ENCODE data around the gene PDE7B.
"Not testable (repeated sequence)": the region's sequence is repeated elsewhere in the genome, so short reads cannot be mapped to it uniquely, and the experiment has no call there.

Gene PDE7B

DNA sequence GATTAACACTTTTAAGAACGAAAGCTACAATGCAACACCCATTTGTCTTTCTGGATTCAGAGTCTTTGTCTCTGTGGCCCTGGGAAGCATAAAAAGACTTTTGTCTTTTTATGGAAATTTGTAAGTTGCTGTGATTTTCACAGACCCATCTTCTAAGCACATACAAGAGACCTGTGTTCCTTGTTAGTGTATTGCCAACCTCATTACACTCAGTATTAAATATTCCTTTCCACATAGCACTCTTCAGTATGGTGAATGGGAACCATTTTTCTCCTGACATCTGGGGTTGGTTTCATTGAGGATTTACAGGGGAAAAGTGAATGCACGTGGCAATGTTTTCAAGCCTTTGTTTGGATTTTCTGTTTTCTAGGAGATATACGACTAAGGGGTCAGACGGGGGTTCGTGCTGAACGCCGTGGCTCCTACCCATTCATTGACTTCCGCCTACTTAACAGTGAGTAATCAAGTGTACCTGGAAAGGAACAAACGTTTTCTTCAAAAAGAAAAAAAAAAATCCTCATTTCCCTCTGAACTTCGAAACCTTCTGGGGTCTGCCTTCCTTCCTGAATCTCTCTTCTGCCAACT, 257.0 kb downstream of the PDE7B start:
- DNase-seq (ENCODE audit: low read depth), result no peak

DNA sequence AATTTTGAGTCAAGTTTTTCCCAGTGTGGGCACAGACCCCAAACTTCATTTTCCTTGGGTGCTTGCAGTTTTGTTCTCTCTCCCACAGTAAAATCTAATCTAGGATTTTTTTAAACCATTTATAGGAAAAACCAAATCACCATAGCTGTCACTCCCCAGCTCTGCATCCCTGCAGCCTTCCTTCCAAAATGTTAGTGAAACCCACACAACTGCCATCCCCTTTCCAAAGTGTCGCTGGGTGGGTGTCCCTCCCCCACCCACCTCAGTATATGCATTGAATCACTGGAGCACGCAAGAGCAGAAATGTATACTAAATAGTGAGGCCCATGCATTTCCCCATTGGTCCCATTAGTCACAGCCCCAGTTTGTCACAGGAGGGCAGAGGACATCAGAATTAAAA, 260.3 kb downstream of the PDE7B start:
- DNase-seq (ENCODE audit: low read depth), result no peak

DNA sequence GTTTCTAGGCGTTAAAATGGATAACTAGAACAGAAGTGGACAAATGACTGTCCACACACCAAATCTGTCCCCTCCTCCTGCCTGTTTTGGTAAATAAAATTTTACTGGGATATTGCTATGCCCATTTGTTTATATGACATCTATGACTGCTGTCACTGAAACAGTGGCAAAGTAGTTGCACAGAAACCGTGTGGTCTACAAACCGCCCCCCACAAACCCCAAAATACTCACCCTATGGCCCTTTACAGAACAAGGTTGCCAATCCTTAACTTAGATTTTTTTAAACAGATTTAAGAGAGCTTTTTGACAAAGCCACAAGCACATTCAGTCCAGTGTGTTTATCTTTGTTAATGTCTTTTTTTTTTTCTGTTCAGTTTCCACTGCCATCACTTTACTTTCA, 260.8 kb downstream of the PDE7B start:
- DNase-seq (ENCODE audit: low read depth), result no peak

DNA sequence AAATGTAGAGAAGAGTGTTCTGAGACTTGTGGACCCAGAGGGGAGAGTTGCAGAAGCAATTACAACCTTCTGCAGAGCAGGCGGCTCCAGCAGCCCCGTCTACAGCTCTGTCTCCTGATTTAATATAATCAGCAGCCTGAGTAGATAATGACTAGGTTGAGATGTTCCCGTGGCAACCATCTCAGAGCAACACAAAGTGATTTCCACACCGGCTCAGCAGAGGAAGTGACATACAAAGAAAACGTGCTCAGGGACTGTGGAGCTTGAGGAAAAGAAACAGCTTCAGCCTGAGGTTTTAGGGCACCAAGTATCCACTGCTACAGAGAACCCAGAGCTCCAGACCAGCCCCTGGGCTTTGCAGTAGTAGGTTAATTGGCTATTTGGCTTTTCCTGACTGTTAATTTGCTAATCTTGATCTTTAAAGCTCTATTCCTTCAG, 262.3 kb downstream of the PDE7B start:
- peak; percentile 55 for DNase-seq (ENCODE audit: low read depth)

DNA sequence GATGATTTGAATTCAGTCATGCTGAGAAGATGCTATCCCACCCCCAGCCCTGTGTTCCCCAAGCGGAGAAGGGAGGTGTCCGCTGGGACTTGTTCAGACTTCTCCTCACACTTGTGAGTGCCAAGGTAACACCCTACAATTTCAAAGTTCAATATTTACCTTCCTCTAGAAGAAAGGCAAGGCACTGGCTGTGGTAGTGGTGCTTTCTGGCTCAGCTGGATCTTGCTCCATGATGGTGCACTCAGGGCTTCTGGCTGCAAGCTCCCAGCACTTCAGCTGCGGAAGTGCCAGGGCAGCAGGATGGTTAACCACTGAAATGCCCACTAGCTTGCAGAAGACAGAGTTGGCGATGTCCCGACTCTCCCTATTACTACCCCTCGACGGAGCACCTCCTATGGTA, 263.2 kb downstream of the PDE7B start:
- no peak for DNase-seq (ENCODE audit: low read depth)

DNA sequence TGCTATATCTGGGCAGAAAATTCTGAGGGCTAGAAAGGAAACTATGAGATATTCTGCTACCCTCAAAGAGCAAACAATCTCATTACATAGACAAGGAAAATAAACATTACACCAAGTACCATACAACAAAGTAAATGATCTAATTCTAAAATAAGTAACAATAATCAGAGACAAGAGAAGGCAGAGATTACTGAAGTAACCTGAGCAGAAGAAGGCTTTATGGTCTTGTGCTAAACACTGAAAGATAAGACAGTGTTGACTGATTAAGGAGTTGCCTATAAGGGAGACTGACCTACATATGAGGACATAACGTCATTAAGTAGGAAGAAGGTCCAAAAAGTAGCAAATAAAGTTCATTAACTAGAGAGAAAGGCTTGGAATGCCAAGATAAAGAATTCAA, 264.4 kb downstream of the PDE7B start:
- DNase-seq (ENCODE audit: low read depth), result no peak

DNA sequence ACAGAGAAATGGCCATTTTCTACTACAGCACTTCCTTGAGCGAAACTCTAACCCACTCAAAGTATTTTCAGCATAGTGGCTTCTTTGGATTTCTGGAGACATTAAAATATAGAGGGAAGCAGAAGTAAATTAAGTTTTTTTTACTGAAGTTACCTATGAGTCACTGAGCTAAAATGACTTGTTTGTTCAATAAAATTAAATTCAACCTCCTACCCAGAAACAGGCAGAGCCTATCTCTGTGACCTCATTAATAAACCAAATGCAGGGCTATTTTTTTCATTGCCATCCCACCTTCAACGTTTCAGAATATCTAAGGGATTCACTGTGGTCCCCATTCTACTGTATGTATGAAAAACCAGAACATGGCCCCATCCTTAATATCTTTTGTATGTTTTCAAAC, 265.6 kb downstream of the PDE7B start:
- DNase-seq (ENCODE audit: low read depth), result no peak

DNA sequence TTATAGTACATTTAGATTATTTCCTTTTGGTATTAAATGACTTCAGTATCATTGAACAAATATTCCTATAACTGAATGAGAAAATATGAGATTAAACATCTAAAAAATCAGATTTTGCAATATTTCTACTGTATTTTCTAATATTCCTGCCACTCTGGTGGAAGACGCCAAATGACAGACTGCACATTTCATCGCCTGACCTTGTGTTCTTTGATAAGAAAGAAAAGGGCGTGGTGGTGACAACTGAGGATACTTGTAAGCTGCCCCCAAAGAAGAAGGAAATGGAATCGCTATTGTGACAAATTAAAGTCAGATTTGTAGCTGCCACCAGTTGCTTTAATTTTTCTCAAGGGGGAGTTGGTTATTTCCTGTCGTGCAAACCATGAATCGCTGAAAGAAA, 267.3 kb downstream of the PDE7B start:
- DNase-seq (ENCODE audit: low read depth), result no peak

DNA sequence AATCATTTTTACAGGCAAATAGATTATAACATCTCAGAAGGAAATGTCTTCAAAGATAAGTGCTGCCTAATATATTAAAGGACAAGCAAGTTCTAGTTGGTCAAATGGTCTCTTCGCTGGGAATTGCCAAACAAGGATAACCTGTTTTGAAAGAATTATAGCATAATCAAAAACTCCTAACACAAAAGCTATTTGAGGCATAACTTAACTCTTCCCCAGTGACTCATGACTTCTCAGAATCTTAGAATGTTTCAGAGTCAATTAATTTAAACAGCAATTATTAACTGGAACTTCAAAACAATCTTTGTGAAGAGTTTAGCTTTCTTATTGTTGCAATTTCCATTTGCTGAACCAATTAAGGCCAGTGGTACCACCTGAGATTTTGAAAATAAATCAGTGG, 272.0 kb downstream of the PDE7B start:
- no peak for DNase-seq (ENCODE audit: low read depth)

DNA sequence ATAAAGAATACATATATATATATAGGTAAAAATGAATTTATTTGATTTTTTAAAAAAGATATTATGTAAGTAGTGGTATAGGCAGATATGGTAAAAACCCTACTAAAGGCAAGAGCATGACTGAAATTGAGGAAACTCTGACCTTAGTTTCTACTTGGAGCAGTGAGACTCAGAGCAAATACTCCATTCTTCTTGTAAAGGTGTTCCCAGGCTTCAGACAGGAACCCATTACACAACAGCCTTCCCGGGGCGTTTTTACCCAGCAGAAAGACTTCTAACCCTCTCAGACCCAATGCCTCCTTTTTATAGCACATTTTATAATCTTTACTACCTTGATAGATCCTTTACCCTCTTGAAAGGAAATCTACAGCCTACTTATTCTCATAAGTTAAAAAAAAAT, 274.1 kb downstream of the PDE7B start:
- DNase-seq (ENCODE audit: low read depth), result no peak

DNA sequence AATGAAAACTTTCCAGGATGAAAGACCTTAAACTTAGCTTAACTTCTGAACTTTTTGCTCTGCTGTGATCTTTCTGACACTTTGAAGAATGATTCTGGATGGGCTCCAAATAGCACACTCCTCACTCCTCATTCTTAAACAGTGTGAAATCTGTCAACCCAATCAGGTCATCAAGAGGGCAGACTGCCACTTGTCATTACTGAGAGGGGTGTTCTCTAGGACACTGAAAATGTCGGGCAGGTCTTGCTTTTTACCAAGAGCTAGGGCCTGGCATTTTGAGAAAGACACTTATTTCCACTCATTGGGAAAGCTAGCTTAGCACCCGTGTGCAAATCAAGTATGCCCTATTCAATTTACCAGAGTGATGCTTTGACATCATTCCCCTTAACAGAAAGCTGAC, 276.4 kb downstream of the PDE7B start:
- no peak for DNase-seq (ENCODE audit: low read depth)

DNA sequence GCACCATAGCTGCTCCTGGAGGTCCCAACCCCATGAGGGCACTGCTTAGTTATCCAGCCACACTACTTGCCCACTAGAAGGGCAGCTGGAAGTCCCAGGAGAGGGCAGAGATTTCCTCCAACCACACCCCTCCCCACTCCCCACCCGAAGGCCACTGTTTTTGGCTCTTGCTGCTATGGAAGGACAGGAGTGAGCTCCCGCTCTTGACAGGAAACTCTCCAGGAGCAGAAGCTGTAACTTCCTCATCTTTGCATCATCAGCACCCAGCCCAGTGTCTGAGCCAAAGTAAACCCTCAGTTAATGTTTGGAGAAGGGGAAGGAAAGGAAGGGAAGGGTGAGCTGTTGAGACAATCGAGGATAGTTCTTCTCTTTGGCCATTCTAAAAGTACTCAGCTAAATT, 277.9 kb downstream of the PDE7B start:
- no peak for DNase-seq (ENCODE audit: low read depth)

DNA sequence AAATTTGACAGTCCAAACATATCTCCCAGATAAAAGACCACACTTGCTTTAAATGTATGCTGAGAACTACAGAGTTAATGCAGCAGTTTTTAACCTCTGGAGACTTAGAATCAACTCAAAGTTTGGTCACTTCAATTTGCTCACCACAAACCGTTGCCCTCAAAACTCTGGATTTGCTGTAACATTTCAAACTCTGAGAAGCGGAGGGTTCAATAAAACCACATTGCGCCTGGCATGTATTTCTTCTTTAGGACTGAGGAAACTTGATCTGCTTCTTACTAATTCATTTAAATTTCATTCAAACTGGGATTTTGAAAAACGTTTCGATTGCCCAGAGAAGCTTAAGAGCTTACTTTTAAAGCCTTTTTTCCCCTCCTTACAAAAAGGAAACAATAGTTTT, 282.8 kb downstream of the PDE7B start:
- no peak for DNase-seq (ENCODE audit: low read depth)

DNA sequence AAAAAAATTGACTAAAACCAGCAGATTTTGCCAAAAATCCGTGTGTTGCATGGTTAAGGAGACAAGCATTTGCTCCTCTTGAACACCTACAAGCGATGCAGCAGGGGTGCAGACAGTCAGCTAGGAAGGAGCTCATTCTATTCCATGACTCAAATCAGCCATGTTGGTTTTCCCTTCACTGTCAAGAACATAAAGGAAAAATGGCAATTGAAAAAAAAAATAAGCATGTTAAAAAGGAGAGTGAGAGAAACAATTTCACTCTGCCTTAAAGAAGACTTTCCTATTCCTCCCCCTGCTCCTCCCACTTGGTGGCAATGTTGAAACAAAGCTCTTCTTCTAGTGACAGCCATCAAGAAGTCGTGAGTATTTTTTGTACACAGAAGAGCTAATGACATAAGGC, 283.2 kb downstream of the PDE7B start:
- no peak for DNase-seq (ENCODE audit: low read depth)

DNA sequence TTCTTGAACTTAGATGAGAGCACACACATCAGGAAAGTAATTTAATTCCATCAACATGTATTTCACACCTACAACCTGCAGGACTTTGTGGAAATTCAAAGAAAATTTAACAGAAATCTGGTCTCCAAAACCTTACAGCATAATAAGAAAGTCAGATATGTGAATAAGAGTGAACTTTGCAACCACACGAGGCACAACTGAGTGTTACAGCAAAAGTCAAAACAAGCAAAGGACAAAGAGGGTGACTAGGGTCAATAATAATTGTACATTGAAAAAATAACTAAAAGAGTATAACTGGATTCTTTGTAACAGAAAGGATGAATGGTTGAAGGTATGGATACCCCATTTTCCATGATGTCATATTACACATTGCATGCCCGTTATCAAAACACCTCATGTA, 284.8 kb downstream of the PDE7B start:
- DNase-seq (ENCODE audit: low read depth), result no peak

DNA sequence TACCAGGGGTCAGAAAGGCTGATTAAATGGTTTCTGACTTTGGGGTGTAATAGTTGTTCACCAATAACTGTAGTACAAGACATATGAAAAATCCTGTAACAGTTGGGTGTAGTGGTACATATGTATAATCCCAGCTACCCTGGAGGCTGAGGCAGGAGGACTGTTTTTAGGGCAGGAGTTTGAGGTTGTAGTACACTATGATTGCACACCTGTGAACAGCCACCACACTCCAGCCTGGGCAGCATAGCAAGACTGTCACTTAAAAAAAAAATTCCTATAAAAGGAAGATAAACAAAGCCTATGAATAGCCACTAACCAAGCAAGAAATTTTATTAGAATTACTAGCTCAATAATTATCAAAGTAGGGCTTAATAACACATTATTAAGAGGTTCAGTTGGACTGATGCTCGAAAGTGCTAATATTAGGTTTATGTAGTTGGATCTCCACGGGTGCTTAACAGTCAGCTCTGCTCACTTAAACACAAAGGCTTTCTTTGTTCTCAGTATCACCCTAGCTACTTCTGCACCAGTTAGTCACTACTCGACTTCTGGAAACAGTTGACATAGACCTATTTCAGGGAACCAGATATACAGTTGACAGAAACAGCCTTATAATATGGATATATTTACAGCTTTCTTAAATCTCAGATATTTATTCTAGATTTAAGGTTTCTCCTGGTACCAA, 285.6 kb downstream of the PDE7B start:
- DNase-seq (ENCODE audit: low read depth), result no peak

DNA sequence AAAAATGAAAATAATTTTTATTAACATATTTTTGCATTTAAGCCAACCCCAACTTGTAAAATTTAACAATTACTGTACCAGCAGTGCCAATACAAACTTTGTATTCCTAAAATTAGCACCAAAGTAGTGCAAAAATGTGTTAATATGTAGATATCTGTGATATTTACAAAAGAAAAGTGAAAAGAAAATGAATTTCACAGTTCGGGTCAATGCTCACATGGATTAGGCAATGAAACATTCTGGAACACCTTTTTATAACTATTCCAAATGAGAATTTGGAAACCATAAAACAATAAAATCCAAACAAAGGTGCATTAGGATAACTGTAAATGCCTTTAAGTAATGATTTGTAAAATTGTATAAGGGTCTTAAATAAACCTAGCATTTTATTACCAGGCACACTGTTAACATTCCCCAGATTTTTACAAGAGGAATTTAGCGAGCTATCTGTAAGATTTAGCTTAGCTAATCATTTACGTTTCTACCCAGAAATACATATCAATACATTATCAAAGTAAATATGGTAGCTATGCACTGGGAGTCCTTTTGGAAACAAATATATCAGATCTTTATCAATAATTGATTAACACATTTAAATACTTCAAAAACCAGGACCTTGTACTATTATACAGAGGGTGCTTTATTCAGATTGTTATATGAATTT, 286.4 kb downstream of the PDE7B start:
- DNase-seq (ENCODE audit: low read depth), result no peak

DNA sequence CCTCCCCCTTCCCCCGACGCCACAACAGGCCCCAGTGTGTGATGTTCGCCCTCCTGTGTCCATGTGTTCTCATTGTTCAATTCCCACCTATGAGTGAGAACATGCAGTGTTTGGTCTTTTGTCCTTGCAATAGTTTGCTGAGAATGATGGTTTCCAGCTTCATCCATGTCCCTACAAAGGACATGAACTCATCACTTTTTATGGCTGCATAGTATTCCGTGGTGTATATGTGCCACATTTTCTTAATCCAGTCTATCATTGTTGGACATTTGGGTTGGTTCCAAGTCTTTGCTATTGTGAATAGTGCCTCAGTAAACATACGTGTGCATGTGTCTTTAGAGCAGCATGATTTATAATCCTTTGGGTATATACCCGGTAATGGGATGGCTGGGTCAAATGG, 287.6 kb downstream of the PDE7B start:
- DNase-seq (ENCODE audit: low read depth), result not testable (repeated sequence)

DNA sequence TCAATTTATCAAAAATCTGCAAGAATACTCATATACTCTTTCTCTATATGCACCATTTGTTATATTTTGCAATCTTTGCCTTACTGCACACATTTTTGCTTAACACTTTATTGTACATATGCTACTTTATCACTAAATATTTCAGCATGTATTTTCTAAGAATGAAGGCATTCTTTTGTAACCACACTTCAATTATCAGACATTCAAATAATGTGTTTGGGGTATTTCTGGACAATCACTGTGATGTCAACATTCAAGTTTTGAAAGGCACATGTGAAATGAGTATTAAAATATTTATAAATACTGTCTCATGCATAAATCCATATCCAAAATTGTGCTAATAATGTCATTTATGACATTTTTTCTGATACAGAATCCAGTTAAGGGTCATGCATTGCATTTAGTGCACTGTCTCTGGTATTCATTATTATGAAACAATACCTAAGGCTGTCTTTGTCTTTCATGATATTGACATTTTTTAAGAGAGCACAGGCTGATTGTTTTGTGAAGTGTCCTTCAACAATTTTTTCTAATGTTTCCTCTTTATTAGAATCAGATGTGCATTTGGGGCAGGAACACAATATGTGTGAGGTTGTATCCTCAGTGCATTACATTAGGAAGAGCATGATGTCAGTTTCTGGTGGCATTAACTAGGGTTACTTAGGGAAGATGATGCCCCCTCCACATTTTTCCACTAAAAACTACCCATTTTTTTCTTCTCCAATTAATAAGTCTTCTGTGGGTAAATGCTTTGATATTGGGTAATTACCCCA, 292.9 kb downstream of the PDE7B start:
- no peak for DNase-seq (ENCODE audit: low read depth)

DNA sequence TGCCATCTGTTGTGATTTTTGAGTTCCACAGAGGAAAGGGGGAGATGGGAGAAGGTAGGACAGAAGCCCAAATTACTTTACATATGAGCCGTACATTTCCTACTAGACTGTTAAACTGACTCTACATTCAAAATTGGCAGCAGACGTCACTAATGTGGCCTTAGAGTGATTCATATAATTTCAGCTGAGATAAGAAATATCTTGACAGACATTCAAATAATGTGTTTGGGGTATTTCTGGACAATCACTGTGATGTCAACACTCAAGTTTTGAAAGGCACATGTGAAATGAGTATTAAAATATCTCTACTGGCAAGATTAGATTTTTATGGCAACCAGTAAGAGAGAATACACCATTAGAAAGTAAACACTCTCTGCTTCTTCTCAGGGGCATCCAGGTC, 294.6 kb downstream of the PDE7B start:
- no peak for DNase-seq (ENCODE audit: low read depth)

DNA sequence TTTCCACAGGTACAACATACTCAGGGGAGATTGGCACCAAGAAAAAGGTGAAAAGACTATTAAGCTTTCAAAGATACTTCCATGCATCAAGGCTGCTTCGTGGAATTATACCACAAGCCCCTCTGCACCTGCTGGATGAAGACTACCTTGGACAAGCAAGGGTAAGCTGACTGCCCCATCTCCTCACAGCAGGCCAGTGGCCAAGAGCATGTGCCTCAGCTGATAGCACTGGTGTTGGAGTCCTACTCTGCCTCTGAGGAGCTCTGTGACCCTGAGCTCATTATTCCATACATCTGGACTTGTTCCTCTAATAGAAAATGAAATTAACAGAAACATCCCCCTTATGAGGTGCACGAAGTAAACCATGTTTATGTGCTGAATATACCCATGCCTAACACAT, 295.8 kb downstream of the PDE7B start:
- no peak for DNase-seq (ENCODE audit: low read depth)

DNA sequence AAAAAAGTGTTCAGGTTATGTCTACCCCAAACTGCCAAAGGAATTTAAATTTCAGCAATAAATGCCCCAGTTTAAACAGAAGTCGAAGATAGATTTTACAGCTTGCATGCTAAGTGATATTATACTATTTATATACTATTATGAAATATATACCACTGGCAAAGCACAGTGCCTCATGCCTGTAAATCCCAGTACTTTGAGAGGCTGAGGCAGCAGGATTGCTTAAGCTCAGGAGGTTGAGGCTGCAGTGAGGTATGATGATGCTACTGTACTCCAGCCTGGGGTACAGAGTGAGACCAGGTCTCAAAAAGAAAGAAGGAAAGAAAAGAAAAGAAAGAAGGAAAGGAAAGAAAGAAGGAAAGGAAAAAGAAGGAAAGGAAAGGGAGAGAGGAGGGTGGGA, 296.6 kb downstream of the PDE7B start:
- no peak for DNase-seq (ENCODE audit: low read depth)

DNA sequence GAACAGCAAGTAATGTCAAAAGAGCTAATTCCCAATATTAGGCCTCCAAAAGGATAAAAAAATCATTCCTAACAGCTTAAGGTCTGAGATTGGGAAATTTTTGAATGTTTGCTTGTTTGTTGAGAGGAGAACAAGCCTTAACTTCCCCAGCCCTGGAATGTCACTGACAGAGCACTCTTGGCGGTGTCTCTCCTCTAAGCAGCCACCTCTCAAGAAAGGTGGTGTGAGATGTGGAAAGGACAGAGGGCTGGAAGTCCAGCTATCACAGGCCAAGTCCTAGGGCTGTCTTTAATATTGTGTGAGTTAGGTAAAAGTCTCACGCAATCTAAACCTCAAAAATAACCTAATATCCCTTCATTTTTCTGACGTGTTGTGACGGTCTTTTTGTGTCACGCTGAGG, 297.0 kb downstream of the PDE7B start:
- DNase-seq (ENCODE audit: low read depth), result no peak

Measured in fibroblast of the conjunctiva (primary cell).